ENCODE measurements around the gene RBM47. TPM values are rescaled to one million over a fixed set of nuclear protein-coding genes. Genes with fewer than 3 reads are reported as not detected.

RBM47 gene
- total RNA-seq, 1 experiment from 2014 or later: 70.3 TPM

DNA sequence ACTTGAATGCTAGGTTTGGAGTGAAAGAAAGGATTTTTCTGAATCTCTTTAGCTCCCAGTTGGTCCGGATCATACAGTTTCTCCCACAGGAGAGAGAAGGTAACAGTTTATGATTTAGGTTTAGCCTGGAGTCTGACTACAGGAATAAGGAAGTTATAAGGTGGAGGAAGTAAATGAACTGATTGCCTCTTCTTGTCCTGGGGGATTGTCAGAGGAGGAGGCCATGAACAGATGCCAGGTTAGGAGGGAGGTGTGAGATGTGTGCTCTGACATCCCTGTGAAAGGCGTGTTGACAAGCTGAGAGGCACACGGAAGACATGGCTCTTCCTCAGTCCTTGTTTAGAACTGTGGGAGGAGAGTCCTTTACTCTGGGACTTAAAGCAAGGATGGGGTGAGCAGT lies 230.1 kb downstream of the RBM47 start:
- no peak overlapping the region for H3K4me3 Mint-ChIP-seq
- peak overlapping the region in 1 of 3 experiments; percentile 32; a peak in 1 of 7 replicates for H3K27ac Mint-ChIP-seq
- no peaks in the 10 kb centered on the region for H3K79me2 ChIP-seq (ENCODE audit: insufficient read depth, low read length)

More for the DNA sequence above, 230.1 kb downstream of the RBM47 start:
- Histone ChIP-seq H3K56ac (ENCODE audit: insufficient read length, low read depth, low read length) (no peak overlapping the region), H3K4me2 (ENCODE audit: insufficient read depth, insufficient read length, low read length) (no peak overlapping the region), H3K4ac (ENCODE audit: low read depth, low read length) (no peak overlapping the region), H3K18ac (ENCODE audit: insufficient read length, low read depth, low read length) (no peak overlapping the region), H2BK20ac (ENCODE audit: low read depth, low read length, poor library complexity, severe bottlenecking) (no peak overlapping the region), H2BK120ac (ENCODE audit: low read depth, low read length, poor library complexity, severe bottlenecking) (no peak overlapping the region), H2AFZ (ENCODE audit: low read length) (no peak overlapping the region), H2BK5ac (ENCODE audit: insufficient read length, low read length) (no peak overlapping the region), H3K79me1 (ENCODE audit: insufficient read depth, low read depth, low read length, poor library complexity, severe bottlenecking) (no peaks in the 10 kb centered on the region), H3K27me3 (ENCODE audit: insufficient read depth, low read length) (no peaks in the 10 kb centered on the region), H4K91ac (ENCODE audit: insufficient read length, low read depth, low read length) (no peak overlapping the region), H3K4me1 (ENCODE audit: insufficient read depth, low read length) (peaks cover 6% of the 10 kb centered on the region), H2BK12ac (ENCODE audit: insufficient read length, low read depth, low read length) (no peak overlapping the region), H3K9ac (ENCODE audit: extremely low read depth, insufficient read length, low read length) (no peak overlapping the region), H4K8ac (replicated peaks; ENCODE audit: insufficient read length, low read depth, low read length) (no peak overlapping the region), H3K23me2 (ENCODE audit: insufficient read length, low read depth, low read length, poor library complexity, severe bottlenecking) (no peaks in the 10 kb centered on the region), H2AK5ac (ENCODE audit: insufficient read length, low read length) (no peak overlapping the region), H4K20me1 (ENCODE audit: control insufficient read depth, insufficient read depth, insufficient read length) (no peaks in the 10 kb centered on the region), H3K14ac (ENCODE audit: insufficient read depth, low read length) (no peak overlapping the region), H3K27ac (ENCODE audit: insufficient read length, low read depth, low read length) (no peak overlapping the region), H4K5ac (ENCODE audit: insufficient read length, low read depth, low read length) (no peak overlapping the region), H3T11ph (ENCODE audit: low read length) (no peak overlapping the region), H3K9me3 (ENCODE audit: control insufficient read depth, low read depth, low read length) (no peaks in the 10 kb centered on the region), H3K23ac (ENCODE audit: insufficient read length, low read depth, low read length) (no peak overlapping the region), H2BK15ac (ENCODE audit: low read depth, low read length) (no peak overlapping the region)
- WGBS (ENCODE audit: extremely low coverage, insufficient read length, low lambda C conversion rate): no CpG with 5 or more reads among the region's 3 CpGs
- Mint-ChIP-seq H3K9me3 (no peaks in the 10 kb centered on the region), H3K27me3 (ENCODE audit: low read depth) (no peaks in the 10 kb centered on the region; the same call in 1 of the 2 replicates), H3K36me3 (ENCODE audit: insufficient read depth in 1 of 3, low read depth in 3 of 3) (no peaks in the 10 kb centered on the region), H3K4me1 (peaks cover 22 to 32% of the 10 kb centered on the region in 2 experiments)
- DNase-seq: no peak
- TF ChIP-seq, protein P1, sequence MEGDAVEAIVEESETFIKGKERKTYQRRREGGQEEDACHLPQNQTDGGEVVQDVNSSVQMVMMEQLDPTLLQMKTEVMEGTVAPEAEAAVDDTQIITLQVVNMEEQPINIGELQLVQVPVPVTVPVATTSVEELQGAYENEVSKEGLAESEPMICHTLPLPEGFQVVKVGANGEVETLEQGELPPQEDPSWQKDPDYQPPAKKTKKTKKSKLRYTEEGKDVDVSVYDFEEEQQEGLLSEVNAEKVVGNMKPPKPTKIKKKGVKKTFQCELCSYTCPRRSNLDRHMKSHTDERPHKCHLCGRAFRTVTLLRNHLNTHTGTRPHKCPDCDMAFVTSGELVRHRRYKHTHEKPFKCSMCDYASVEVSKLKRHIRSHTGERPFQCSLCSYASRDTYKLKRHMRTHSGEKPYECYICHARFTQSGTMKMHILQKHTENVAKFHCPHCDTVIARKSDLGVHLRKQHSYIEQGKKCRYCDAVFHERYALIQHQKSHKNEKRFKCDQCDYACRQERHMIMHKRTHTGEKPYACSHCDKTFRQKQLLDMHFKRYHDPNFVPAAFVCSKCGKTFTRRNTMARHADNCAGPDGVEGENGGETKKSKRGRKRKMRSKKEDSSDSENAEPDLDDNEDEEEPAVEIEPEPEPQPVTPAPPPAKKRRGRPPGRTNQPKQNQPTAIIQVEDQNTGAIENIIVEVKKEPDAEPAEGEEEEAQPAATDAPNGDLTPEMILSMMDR (conservative IDR thresholded peaks at IDR 0.05): no peak

All from H9 (cell line).